GM12874 (cell line): ENCODE measurements around the gene PLAAT5.

Experiments
- TF ChIP-seq, protein P1 (sequence below): IDR thresholded peaks from 2 replicates; pipeline ENCODE4 v1.5.1; 2011; ENCODE audit warnings: low read depth, mild to moderate bottlenecking, control low read depth, low read length, moderate library complexity; ENCODE audit not compliant: insufficient read depth

Gene PLAAT5

DNA sequence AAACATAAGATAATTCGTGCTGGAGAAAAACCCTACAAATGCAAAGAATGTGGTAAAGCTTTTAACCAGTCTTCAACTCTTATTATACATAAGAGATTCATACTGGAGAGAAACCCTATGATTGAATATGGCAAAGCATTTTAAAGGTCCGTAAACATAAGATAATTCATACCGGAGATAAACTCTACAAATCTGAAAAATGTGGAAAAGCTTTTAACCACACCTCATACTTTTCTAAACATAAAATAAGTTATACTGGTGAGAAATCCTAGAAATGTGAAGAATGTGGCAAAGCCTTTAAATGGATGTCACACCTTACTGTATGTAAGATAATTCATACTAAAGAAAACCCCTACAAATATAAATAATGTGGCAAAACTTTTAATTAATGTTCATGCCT is 20.7 kb downstream of the PLAAT5 start:
- TF ChIP-seq, protein P1, sequence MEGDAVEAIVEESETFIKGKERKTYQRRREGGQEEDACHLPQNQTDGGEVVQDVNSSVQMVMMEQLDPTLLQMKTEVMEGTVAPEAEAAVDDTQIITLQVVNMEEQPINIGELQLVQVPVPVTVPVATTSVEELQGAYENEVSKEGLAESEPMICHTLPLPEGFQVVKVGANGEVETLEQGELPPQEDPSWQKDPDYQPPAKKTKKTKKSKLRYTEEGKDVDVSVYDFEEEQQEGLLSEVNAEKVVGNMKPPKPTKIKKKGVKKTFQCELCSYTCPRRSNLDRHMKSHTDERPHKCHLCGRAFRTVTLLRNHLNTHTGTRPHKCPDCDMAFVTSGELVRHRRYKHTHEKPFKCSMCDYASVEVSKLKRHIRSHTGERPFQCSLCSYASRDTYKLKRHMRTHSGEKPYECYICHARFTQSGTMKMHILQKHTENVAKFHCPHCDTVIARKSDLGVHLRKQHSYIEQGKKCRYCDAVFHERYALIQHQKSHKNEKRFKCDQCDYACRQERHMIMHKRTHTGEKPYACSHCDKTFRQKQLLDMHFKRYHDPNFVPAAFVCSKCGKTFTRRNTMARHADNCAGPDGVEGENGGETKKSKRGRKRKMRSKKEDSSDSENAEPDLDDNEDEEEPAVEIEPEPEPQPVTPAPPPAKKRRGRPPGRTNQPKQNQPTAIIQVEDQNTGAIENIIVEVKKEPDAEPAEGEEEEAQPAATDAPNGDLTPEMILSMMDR: no peak

DNA sequence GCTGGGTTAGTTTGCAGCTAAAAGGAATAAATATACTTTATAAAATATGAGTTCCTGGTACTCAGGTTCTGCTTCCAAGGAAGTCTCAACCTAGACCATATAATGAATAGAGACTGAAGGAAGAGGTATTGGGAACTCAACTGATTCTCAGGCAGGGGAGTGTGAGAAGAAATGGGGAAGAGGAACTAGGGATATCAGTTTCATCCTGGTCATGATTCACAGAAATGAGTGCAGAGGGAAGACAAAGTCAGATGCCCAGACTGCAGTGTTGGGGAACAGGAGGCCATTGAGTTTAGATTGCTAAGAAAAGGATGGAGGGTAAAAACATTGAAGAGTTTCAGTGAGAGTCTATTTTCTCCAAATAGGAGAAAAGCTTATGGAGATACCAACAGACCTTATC is 28.8 kb downstream of the PLAAT5 start:
- TF ChIP-seq, protein P1: no peak

DNA sequence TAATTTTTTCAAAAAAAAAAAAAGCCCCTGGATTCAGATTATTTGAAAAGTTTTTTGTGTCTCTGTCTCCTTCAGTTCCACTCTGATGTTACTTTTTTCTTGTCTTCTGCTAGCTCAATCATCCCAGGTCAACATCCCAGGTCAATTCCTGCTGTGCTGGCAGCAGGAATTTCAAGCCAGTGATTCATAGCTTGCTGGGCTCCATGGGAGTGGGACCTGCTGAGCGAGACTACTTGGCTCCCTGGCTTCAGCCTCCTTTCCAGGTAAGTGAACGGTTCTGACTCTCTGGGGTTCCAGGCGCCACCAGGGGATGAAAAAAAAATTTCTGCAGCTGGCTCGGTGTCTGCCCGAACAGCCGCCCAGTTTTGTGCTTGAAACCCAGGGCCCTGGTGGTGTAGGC is 31.4 kb downstream of the PLAAT5 start:
- TF ChIP-seq, protein P1: no peak

DNA sequence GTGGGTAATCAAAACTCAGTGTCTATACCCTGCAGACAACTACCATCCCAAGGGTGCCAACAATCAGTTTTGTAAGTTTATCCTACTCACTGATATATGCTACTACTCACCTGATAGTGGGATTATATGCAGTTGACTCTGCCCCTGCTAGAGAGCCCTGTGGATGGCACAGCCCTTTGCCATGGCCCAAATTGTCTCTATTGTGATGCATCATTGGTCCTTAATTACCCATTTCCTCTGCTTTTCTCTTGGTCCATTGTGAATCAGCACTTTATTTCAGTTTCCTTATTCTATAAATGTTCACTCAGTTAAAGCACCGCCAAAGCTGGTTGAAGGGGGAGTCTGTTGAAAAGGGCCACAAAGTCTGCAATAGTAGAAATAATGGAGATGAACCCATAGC is 42.3 kb downstream of the PLAAT5 start:
- TF ChIP-seq, protein P1: no peak

DNA sequence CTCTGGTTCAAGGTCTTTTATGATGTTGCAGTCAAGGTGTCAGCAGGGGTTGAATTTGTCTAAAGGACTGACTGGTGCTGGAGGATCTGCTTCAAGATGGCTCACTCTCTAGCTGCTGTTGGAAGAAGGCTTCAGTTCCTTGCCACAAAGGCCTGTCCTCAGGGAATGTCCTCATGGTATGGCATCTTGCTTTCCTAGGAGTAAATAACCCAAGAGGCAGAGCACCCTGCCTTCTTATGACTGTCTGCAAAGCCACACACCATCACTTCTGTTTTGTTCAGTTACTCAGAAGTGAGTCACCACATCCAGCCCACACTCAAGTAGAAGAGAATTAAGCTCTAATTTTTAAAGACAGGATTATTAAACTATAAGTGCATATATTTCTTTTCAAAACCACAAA is 45.2 kb downstream of the PLAAT5 start:
- TF ChIP-seq, protein P1: no peak

DNA sequence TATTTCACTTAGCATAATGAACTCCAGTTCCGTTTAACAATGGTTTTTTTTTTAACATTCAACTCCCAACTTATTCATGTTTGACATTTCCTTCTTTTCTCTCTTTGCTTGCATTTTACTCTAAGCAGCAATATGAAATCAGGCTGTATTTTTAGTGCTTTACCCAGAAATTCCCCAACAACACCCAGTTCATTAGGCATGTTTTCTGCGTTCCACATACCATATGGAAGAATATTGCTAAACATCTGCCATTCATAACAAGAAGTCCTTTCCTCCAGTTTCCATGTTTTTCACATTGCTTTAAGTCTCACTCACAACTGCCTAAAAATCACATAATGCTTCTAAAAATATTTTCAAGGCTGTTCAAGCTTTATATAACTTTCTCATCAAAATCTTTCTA is 45.8 kb downstream of the PLAAT5 start:
- TF ChIP-seq, protein P1: no peak

DNA sequence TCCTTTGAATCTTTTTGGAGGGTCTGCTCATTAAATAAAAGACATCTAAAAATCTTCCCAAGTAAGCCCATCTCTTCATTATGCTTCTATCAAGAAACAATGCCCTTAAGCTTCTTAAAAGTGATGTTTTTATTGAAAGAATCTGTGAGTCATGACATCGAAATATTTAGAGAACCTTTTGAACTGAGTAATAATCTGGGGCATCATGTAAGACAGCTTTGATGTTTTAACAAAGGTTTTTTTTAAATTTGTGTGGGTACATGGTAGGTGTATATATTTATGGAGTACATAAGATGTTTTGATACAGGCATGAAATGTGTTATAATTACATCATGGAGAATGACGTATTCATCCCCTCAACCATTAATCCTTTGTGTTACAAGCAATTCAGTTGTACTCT is 46.8 kb downstream of the PLAAT5 start:
- TF ChIP-seq, protein P1: no peak

DNA sequence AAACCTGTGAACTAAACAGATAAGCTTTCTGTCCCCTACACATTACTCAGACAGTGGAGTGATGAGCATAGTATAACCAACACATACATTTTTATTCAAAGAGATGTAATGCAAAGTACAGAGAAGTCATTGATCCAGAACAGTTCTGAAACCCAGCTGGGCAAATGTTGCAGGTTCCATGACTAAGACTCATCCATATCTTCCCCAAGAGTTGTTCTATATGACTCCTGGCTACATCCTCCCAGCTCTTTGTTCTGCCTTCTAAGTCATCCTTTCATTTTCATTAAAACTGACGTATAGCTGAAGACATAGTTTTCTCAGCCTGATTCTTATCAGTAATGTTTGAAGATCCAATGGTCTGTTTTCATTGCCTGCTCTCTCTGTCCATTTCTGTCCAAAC is 47.3 kb downstream of the PLAAT5 start:
- TF ChIP-seq, protein P1: no peak
